AG04449 (cell line): ENCODE data around the gene GRIK2.
A peak's percentile ranks its signal among the peaks of the same experiment; 100 is the strongest.

Source experiments
- CTCF ChIA-PET: fragments of 350-600 bp; formaldehyde crosslinking; extraction: SDS; loops from one replicate; lab custom pipeline; 2021; ENCODE audit warnings: antibody characterized with exemption; lab: Yijun Ruan, JAX
- POLR2A ChIA-PET: fragments of 400-600, 350-600 bp; formaldehyde crosslinking; extraction: SDS; loops from one replicate; lab custom pipeline; 2020; ENCODE audit warnings: antibody characterized with exemption, inconsistent platforms; lab: Yijun Ruan, JAX
- DNase-seq: peaks from one replicate; pipeline ENCODE4 v3.0.0-alpha.2; 2010; ENCODE audit warnings: low read depth, low spot score
- H3K4me3 ChIP-seq: 2 replicates; pipeline ENCODE4 v1.5.1; 2011; ENCODE audit warnings: low read depth, mild to moderate bottlenecking, control low read depth, low read length
- CTCF ChIP-seq: IDR thresholded peaks from one replicate; pipeline ENCODE4 v1.5.1; 2011; ENCODE audit warnings: mild to moderate bottlenecking, moderate library complexity, low read length, control low read depth, inconsistent platforms; ENCODE audit not compliant: insufficient read depth; ENCODE audit errors: missing control alignments

The GRIK2 gene

DNA sequence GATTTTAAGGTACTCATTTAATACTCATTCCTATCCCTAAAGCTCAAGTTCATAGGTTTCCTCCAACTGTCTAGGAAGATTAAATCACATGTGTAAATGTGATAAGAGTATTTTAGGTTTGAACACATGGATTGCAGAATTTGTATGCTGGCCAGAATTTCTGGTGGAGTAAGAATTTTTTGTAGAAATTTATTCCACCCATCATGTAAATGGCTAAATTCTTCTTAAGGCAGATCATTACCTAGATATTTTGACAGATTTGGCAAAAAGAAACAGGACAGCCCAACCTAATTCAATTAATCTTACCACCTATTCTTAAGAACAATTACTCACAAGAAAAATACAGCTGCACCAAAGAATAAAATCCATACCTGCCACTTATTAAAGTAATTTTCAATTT, 261.6 kb downstream of the GRIK2 start:
- ChIA-PET CTCF (no interaction called here), POLR2A (no interaction called here)
- no peak overlapping the region for H3K4me3 ChIP-seq
- no peak for TF ChIP-seq CTCF
- DNase-seq, result no peak

- ChIA-PET CTCF (interaction anchor here (1.1 kb wide), 1 partner anchor 12 kb away, joined by 3 read pairs; no protein-coding TSS in a partner anchor), POLR2A (no interaction called here)
- H3K4me3 ChIP-seq, result no peak overlapping the region
- DNase-seq, result no peak
- no peak for TF ChIP-seq CTCF
Measured at GRCh38 chr6:101662111-101662897, 268.8 kb downstream of the GRIK2 start.

DNA sequence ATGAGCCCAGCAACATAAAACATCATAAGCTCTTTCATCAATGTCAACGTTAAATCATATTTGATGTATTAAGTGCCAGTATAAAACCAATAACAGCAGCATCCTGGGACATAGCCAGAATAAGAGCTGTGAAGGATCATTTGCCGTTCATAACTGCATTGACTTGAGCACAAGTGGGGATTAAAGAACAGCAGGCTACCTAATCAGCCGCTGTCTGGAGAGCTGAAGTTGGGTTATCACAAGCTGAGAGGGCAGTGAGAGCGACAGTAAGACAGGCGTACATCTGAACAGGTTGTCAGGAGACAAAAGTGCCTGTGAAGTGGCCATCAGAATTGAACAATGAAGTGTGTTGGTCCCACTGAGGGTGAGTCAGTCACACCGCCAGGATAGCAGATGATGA, 269.6 kb downstream of the GRIK2 start:
- ChIA-PET CTCF (no interaction called here), POLR2A (no interaction called here)
- H3K4me3 ChIP-seq, result no peak overlapping the region
- no peak for DNase-seq
- TF ChIP-seq CTCF, result no peak

DNA sequence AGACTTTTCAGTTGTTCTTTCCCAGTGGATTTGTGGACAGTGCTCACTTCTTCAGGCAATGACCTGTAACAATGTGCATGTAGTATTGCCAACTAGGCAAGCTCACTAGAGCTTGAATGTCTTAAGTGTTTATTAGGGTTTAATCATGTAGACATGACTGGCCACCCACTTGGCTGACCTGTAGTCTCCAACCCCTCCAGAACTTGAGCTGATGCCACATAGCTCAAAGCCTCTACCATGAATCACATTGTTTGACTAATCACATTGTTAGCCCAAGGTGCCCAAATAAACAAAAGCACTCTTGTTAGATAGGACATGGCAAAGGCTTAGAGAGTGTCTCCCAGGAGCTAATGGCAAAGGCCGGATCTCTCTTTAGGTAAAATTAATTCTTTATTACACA, 272.7 kb downstream of the GRIK2 start:
- ChIA-PET CTCF (no interaction called here), POLR2A (no interaction called here)
- no peak for TF ChIP-seq CTCF
- peak; percentile 9 for DNase-seq
- H3K4me3 ChIP-seq, result no peak overlapping the region

DNA sequence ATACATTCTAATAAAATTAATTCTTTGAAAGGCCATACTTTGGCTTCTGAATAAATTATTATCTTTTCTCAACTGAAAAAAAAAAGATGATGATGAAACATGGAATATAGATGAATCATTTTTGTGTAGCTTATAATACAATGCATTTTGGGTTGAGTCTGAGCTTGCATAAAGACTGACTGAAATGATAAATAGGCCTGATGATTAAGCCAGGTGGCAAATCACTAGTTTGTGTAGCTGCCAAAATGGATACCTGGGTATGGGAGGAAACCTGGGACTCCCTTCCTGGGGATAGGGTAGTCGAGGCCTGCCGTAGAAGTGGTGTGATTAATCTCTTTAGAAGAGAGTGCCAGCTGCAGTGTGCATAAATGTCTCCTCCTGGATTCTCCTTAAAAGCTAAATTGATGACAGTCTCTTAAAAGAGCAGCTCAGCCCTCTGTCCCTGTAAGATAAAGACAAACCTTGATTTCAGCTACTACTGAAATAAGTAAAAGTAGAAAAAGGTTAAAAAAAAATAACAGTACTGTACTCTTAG, 275.1 kb downstream of the GRIK2 start:
- DNase-seq, result no peak
- POLR2A ChIA-PET, result no interaction called here
- TF ChIP-seq CTCF, result no peak
- CTCF ChIA-PET, result no interaction called here
- H3K4me3 ChIP-seq, result no peak overlapping the region

DNA sequence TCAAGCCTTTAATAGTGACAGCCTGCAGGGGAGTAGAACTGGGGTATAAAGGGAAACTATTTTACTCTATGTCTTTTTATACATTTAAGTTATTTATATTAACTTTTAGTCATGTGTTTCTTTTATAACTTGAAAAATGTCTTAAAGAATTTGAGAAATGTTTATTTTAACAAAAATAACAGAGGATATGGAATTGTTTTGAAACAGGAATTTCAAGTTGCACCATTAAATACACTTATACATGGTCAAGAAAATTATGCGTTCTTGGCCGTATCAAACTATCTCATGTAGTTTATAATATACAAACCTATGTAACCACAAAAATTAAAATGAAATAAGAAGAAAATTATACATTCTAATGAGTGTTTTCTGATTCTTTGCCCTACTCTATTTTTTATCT, 282.7 kb downstream of the GRIK2 start:
- POLR2A ChIA-PET, result no interaction called here
- no peak for TF ChIP-seq CTCF
- H3K4me3 ChIP-seq, result no peak overlapping the region
- CTCF ChIA-PET, result no interaction called here
- no peak for DNase-seq
